Measurements from ENCODE around the gene AFF4. TPM values are rescaled to one million over a fixed set of nuclear protein-coding genes. Genes with fewer than 3 reads are reported as not detected.

Gene AFF4
- total and polyA plus RNA-seq, 2 experiments from 2014 or later = 32.5 to 83.6 TPM

DNA sequence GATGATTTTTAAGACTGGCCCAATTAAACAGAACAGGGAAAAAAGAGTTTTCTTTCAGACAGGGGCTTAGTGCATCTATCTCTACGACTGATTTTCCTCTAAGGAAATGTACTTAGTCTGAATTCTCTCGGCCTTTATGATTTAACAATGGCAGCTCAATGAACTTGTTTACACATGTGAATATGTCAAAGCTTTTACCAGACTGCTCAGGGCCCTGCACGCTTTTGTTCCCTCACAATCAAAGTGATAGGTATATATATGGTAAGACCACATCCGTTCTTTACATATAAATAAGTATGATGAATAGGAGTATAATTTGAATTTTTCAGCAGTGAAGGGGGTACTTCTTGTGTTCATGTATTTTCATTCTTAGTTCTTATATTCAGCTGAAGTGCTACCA lies 62.4 kb downstream of the AFF4 start:
- no peak for DNase-seq (ENCODE audit: low read depth in 1 of 2, low spot score in 1 of 2)
- TF ChIP-seq, protein P1, sequence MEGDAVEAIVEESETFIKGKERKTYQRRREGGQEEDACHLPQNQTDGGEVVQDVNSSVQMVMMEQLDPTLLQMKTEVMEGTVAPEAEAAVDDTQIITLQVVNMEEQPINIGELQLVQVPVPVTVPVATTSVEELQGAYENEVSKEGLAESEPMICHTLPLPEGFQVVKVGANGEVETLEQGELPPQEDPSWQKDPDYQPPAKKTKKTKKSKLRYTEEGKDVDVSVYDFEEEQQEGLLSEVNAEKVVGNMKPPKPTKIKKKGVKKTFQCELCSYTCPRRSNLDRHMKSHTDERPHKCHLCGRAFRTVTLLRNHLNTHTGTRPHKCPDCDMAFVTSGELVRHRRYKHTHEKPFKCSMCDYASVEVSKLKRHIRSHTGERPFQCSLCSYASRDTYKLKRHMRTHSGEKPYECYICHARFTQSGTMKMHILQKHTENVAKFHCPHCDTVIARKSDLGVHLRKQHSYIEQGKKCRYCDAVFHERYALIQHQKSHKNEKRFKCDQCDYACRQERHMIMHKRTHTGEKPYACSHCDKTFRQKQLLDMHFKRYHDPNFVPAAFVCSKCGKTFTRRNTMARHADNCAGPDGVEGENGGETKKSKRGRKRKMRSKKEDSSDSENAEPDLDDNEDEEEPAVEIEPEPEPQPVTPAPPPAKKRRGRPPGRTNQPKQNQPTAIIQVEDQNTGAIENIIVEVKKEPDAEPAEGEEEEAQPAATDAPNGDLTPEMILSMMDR (IDR thresholded peaks at IDR 0.05; ENCODE audit: low read depth, low read length) = no peak
- Histone ChIP-seq H3K36me3 (peaks cover 36% of the 10 kb centered on the region), H3K4me1 (ENCODE audit: low read depth) (no peaks in the 10 kb centered on the region), H3K27me3 (no peaks in the 10 kb centered on the region), H3K27ac (no peak overlapping the region), H3K4me3 (no peak overlapping the region), H3K9me3 (ENCODE audit: low read depth) (no peaks in the 10 kb centered on the region)

DNA sequence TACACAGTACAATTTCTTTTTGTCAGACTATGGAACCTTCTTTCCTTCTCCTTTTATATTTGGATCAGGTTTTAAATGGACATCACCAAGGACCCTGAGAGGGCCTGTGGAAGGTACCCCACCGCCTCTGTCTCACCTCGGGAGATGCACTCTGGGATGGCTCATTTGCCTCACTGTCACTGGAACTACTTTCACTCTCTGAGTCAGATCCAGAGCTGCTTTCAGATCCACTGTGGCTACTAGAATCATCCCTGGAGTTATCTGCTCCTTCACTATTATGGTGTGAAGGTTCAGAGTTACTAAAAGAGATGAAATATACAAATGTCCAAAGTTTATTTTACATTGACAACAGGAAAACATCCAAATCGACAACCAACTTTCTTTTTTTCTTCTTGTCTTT lies 65.3 kb downstream of the AFF4 start:
- H3K4me1 ChIP-seq (ENCODE audit: low read depth) = no peaks in the 10 kb centered on the region
- peaks cover 65% of the 10 kb centered on the region for H3K36me3 ChIP-seq
- no peak for DNase-seq (ENCODE audit: low read depth in 1 of 2, low spot score in 1 of 2)

DNA sequence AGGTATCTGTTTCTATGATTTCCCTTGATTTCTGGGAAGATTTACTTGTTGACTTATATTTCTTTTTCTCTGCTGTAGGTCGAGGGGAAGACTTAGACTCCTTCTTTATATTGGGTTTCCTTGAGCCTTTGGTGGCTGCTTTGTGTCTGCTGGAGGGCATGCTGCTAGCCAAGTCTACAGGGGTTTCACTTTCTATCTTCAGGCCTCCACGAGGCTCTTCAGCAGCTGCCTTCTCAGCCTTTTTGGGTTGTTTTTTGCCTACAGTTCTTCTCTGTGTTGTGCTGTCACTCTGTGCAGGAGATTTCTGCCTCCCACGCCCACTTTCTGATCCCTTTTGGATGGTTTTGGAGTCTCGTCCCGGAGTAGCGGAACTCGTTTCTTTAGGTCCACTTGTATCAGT lies 66.7 kb downstream of the AFF4 start:
- Histone ChIP-seq H3K9me3 (ENCODE audit: low read depth) (no peaks in the 10 kb centered on the region), H3K27me3 (no peaks in the 10 kb centered on the region), H3K4me3 (no peak overlapping the region), H3K4me1 (ENCODE audit: low read depth) (no peaks in the 10 kb centered on the region), H3K27ac (peak overlapping the region; percentile 31), H3K36me3 (peaks cover 66% of the 10 kb centered on the region)
- DNase-seq (ENCODE audit: low read depth in 1 of 2, low spot score in 1 of 2) = no peak
- TF ChIP-seq, protein P1 (IDR thresholded peaks at IDR 0.05; ENCODE audit: low read depth, low read length) = no peak

More for the DNA sequence above, 65.3 kb downstream of the AFF4 start:
- TF ChIP-seq, protein P1 (IDR thresholded peaks at IDR 0.05; ENCODE audit: low read depth, low read length) = no peak
- Histone ChIP-seq H3K27ac (no peak overlapping the region), H3K9me3 (ENCODE audit: low read depth) (no peaks in the 10 kb centered on the region), H3K4me3 (no peak overlapping the region), H3K27me3 (no peaks in the 10 kb centered on the region)

DNA sequence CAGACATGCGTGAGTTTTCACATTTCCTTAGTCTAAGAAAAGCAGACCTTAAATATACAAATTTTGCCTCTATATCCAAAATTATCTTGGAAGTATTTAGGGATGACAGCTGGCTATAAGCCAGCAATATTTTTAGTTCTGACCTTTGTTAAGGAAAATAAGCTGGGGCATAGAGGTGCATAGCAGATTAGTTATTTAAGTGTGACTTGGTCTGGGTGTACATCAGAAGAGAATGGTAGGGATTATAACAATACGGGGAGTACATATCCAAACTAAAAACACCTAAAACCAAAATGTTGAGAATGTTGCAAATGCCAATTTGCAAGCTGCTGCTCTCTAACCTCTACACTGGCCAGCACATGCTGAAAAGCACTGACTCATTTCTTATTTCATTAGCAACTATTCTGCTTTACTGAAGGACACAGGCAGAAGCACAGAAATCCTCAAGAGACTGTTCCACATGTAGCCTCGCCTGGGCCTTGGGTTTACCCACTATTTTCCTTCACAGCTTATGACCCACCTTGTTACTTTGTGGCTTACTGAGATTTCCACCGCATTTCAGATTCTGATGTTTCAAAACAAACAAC lies 67.6 kb downstream of the AFF4 start:
- DNase-seq (ENCODE audit: low read depth in 1 of 2, low spot score in 1 of 2) = no peak
- peak overlapping the region; percentile 31 for H3K27ac ChIP-seq
- no peaks in the 10 kb centered on the region for H3K4me1 ChIP-seq (ENCODE audit: low read depth)
- peaks cover 73% of the 10 kb centered on the region for H3K36me3 ChIP-seq
- no peaks in the 10 kb centered on the region for H3K9me3 ChIP-seq (ENCODE audit: low read depth)
- H3K27me3 ChIP-seq = no peaks in the 10 kb centered on the region
- H3K4me3 ChIP-seq = no peak overlapping the region
- TF ChIP-seq, protein P1 (IDR thresholded peaks at IDR 0.05; ENCODE audit: low read depth, low read length) = no peak

DNA sequence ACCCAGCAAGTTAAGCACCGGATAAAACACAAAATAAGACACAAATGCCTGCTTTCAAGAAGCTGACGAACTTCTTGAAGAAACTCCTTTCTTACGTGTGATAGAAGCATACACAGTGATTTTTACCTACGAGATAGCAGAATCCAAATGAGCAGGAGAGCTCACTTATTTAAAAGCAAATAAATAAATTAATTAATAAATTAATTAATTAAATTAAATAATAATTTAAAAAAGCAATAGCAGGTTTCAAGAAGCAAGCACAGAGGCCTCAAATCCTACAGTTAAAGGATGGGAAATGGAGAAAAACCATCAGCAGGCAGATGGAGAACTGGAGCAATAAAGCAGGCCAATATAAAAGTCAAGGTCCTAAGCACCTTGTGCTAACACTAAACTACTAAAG lies 72.6 kb downstream of the AFF4 start:
- DNase-seq (ENCODE audit: low read depth in 1 of 2, low spot score in 1 of 2) = no peak
- Histone ChIP-seq H3K27me3 (no peaks in the 10 kb centered on the region), H3K36me3 (peaks cover 90% of the 10 kb centered on the region), H3K4me3 (no peak overlapping the region), H3K9me3 (ENCODE audit: low read depth) (no peaks in the 10 kb centered on the region), H3K27ac (no peak overlapping the region), H3K4me1 (ENCODE audit: low read depth) (no peaks in the 10 kb centered on the region)
- TF ChIP-seq, protein P1 (IDR thresholded peaks at IDR 0.05; ENCODE audit: low read depth, low read length) = no peak

Data from cardiac muscle cell (in vitro differentiated cells and primary cell).